Stimulated activated CD8-positive, alpha-beta memory T cell treated with anti-CD3 and anti-CD28 coated beads, Interleukin-2, amount 100 ng/mL, for 48 hours (primary cell): ENCODE results near the gene ABCB11.
"Not testable (repeated sequence)": the region's sequence is repeated elsewhere in the genome, so short reads cannot be mapped to it uniquely, and the experiment has no call there.

Experiments used
- DNase-seq, 2 donors: peaks; one replicate each; pipeline ENCODE4 v3.0.0-alpha.2; 2020; ENCODE audit warnings: low read depth in 2 of 2

Gene ABCB11

DNA sequence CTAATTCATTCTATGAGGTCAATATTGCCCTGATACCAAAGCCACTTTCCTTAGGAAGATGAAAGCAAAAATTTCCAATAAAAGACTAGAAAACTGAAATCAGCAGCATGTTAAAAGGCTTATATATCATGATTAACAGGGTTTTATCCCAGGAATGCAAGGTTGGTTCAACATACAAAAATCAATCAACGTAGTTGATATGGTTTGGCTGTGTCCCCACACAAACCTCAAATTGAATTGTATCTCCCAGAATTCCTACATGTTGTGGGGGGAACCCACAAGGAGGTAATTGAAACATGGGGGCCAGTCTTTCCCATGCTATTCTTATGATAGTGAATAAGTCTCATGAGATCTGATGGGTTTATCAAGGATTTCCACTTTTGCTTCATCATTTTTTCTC is 11.7 kb upstream of the ABCB11 start:
- DNase-seq: no peak

GRCh38 chr2:169041594-169041993 is 10.5 kb upstream of the ABCB11 start:
- no peak for DNase-seq

DNA sequence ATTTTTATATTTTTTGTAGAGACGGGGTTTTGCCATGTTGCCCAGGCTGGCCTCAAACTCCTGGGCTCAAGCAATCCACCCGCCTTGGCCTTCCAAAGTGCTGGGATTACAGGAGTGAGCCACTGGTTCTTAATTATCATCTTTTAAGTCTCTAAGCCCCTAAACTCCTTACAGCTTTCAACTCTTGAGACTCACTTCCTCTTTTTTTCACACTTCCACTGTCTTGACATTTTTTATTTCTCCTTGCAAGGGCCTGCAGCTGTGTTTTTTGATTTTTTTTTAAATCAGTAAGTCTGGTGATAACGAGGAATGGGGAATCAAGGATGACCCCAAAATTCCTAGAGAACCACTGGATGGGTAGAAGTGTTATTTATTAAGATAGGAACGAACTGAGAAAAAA is 8.6 kb upstream of the ABCB11 start:
- DNase-seq: no peak

- no peak for DNase-seq
Observed at GRCh38 chr2:169038338-169038757, 7.2 kb upstream of the ABCB11 start.

GRCh38 chr2:169036736-169037440 is 5.8 kb upstream of the ABCB11 start:
- DNase-seq: no peak

GRCh38 chr2:169035887-169036286 is 4.8 kb upstream of the ABCB11 start:
- DNase-seq: no peak

DNA sequence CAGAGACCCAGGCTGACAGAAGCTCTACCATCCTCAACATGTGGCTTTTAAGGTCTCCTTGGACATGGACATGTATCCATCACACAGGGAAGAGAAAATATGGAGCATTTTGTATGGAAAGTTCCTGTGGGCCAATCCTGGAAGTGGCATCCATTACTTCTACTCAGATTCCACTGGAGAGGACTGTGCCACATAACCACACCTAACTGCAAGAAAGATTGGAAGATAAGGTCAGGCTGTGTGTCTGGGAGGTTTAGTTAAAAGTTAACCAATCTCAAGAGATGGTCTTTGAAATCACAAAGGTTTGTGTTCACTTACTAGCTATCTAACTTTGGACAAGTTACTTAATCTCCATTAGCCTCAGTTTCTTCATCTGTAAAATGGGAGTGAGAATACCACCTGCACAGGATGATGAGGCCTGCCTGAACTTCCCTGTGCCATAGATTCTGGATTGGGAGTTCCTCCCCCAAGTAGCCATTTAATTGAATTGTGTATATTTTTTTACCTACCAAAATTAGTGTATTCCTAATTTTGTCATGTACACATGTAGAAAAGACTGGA is 3.9 kb upstream of the ABCB11 start:
- DNase-seq: no peak

DNA sequence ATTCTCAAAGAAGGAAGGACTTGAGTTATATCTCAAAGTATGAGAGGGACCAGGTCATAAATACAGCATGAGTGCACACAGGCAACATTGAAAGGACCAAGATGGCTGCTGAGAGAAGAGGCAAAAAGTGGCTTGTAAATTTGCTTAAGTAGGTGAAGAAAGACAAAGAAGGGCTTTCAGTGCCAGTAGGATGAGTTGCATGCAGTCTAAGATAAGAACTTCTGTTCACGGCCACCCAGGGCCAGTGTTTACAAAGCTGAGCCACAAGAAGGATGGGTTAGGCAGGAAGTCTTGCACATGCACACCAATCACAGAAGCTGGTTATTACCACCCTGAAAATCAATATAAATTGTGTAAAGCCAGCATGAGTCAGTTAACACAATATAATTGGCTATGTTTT is 3.1 kb upstream of the ABCB11 start:
- no peak for DNase-seq

GRCh38 chr2:169029341-169029740 is 1.8 kb downstream of the ABCB11 start:
- no peak for DNase-seq

DNA sequence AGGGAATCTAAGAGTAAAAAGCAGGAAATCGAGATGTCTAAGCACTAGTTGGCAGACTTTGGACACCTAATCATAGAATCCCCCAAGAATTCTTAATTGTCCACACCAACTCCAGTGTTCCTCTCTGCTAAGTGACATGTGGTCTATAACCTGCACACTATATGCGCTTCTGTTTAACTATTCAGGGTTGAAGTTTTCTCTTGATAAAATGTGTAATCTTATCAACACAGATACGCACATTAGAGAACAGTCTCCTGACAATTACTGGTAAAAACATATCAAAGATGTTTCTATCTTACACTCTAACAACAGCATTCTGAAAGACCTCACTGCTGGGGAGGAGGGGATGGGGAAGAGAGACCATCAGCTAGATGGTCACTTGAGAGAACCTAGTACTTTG is 3.9 kb downstream of the ABCB11 start:
- DNase-seq: no peak

DNA sequence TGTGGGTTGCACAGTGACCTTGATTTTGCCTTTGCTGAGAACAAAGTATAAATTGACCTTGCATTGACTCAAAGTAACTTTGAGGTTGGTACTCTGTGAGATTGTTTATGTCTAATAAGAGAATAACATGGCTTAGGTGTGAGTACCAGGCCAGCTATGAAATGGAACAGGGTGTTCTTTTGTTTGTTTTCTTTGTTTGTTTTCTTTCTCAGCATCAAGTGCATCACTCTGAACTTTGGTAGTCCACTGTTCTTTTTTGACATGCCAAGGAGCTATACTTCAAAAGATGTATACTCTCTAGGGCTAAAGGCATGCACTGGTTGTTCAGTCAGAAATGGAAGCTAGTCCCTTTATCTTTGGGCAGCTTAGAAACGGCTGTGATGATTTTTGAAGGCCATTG is 5.1 kb downstream of the ABCB11 start:
- no peak for DNase-seq

GRCh38 chr2:169023161-169023560 is 8.0 kb downstream of the ABCB11 start:
- DNase-seq: no peak

DNA sequence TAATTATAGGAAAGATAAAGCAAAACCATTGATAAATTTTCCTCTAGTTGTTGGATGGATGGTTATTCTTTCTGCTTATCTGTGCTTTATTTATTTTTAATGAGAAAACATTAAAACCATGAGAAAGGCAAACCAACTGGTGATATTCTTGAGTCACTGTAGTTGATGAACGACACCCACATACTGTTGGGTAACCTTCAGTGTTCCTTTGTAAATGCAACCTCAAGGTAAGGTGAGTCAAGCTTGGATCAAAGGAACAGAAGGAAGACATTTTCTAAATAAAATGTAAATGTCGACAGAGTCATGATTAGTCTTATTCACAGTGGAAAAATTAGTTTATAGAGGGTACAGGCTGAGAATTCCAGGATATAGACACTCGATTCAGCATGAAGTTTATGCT is 12.7 kb downstream of the ABCB11 start:
- no peak for DNase-seq

GRCh38 chr2:169015943-169016342 is 15.2 kb downstream of the ABCB11 start:
- DNase-seq: no peak

DNA sequence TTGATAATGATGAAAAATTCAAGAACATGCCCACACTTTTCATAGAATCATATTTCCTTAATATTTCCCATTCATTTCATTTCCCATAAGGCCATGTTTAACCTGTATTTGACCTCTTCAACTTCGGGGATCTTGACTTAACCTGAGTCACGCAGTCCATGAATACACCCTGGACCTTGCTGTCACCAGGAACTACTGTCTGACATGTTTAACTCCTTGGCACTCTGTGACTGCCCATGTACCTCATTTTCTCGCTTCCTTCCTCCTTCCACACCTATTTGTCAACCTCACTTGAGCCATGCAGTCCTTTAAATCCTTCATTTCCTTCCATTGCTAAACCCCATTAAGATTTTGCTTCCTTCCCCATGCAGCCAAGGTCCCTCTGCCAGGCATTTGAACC is 16.3 kb downstream of the ABCB11 start:
- DNase-seq: no peak

- no peak for DNase-seq
Observed at GRCh38 chr2:169013628-169014026, 17.5 kb downstream of the ABCB11 start.

- no peak for DNase-seq
Observed at GRCh38 chr2:169012812-169013627, 18.1 kb downstream of the ABCB11 start.

GRCh38 chr2:169012191-169012792 is 18.8 kb downstream of the ABCB11 start:
- not testable (repeated sequence) for DNase-seq

- DNase-seq: no peak
Observed at GRCh38 chr2:169011698-169012097, 19.4 kb downstream of the ABCB11 start.

- DNase-seq: no peak
Observed at GRCh38 chr2:169010633-169011460, 20.3 kb downstream of the ABCB11 start.

- no peak for DNase-seq
Observed at GRCh38 chr2:169009865-169010579, 21.1 kb downstream of the ABCB11 start.
